Neural cell (in vitro differentiated cells): ENCODE data around the gene ADSS1. TPM values are rescaled to one million over a fixed set of nuclear protein-coding genes. Genes with fewer than 3 reads are reported as not detected.

Experiments
- H2AFZ ChIP-seq: fragments of 200-600, 300-800 bp; sonication (generic), shearing (Covaris generic); 2 replicates; pipeline ENCODE4 v1.6.0; 2014; ENCODE audit warnings: low read depth, mild to moderate bottlenecking, antibody characterized with exemption, low read length, moderate library complexity
- H3F3A ChIP-seq: fragments of 200-600 bp; shearing (Covaris generic); 2 replicates; pipeline ENCODE4 v1.6.1; 2016; ENCODE audit warnings: mild to moderate bottlenecking, moderate library complexity, mixed read lengths, antibody characterized with exemption, low read length; ENCODE audit not compliant: insufficient read depth, poor library complexity, severe bottlenecking
- H3K27ac ChIP-seq: fragments of 200-600, 300-800 bp; sonication (generic), shearing (Covaris generic); 2 replicates; pipeline ENCODE4 v1.5.1; 2014; ENCODE audit warnings: mild to moderate bottlenecking, low read length, moderate library complexity
- H3K27me3 ChIP-seq: fragments of 300-800, 200-600 bp; sonication (generic), shearing (Covaris generic); 2 replicates; pipeline ENCODE4 v1.6.0; 2014; ENCODE audit warnings: mild to moderate bottlenecking, low read depth, low read length, moderate library complexity; ENCODE audit not compliant: insufficient read depth
- H3K36me3 ChIP-seq: fragments of 300-800, 200-600 bp; sonication (generic), shearing (Covaris generic); 2 replicates; pipeline ENCODE4 v1.5.1; 2014; ENCODE audit warnings: mild to moderate bottlenecking, antibody characterized with exemption, low read length, moderate library complexity; ENCODE audit not compliant: insufficient read depth
- H3K4me2 ChIP-seq: fragments of 300-800, 200-600 bp; sonication (generic), shearing (Covaris generic); 2 replicates; pipeline ENCODE4 v1.6.0; 2014; ENCODE audit warnings: mild to moderate bottlenecking, low read length
- H3K4me3 ChIP-seq: fragments of 300-800, 200-600 bp; sonication (generic), shearing (Covaris generic); 2 replicates; pipeline ENCODE4 v1.5.1; 2014; ENCODE audit warnings: mild to moderate bottlenecking, low read length, moderate library complexity
- H3K79me2 ChIP-seq: fragments of 200-600 bp; shearing (Covaris generic); replicated peaks from 2 replicates; pipeline ENCODE4 v1.6.0; 2014; ENCODE audit warnings: mild to moderate bottlenecking, low read length, moderate library complexity; ENCODE audit not compliant: insufficient read depth
- H3K9ac ChIP-seq: fragments of 300-800, 200-600 bp; sonication (generic), shearing (Covaris generic); 2 replicates; pipeline ENCODE4 v1.6.1; 2016; ENCODE audit warnings: mild to moderate bottlenecking, low read length, mixed read lengths
- H3K9me2 ChIP-seq: fragments of 200-600 bp; shearing (Covaris generic); 2 replicates; pipeline ENCODE4 v1.6.1; 2016; ENCODE audit warnings: mild to moderate bottlenecking, low read length, mixed read lengths; ENCODE audit not compliant: insufficient read depth
- H3K9me3 ChIP-seq: fragments of 200-600, 300-800 bp; sonication (generic), shearing (Covaris generic); 2 replicates; pipeline ENCODE4 v1.6.1; 2016; ENCODE audit warnings: mild to moderate bottlenecking, mixed run types, low read length, moderate library complexity, mixed read lengths
- H4K20me1 ChIP-seq: fragments of 200-600 bp; shearing (Covaris generic); 2 replicates; pipeline ENCODE4 v1.6.1; 2016; ENCODE audit warnings: mild to moderate bottlenecking, mixed run types; ENCODE audit not compliant: insufficient read depth
- CTCF ChIP-seq: fragments of 450-650 bp; IDR thresholded peaks from 2 replicates; pipeline ENCODE4 v1.5.1; 2014; ENCODE audit warnings: antibody characterized with exemption, mild to moderate bottlenecking, moderate library complexity; ENCODE audit not compliant: poor library complexity, severe bottlenecking
- EP300 ChIP-seq: fragments of 450-650 bp; conservative IDR thresholded peaks from 2 replicates; pipeline ENCODE4 v1.6.1; 2014; ENCODE audit warnings: antibody characterized with exemption, mild to moderate bottlenecking, moderate library complexity; ENCODE audit not compliant: poor library complexity, severe bottlenecking
- EZH2 ChIP-seq: fragments of 200-600, 300-800 bp; shearing (Covaris generic), sonication (generic); IDR thresholded peaks from 2 replicates; pipeline ENCODE4 v1.6.1; 2014; ENCODE audit warnings: antibody characterized with exemption, low read length, borderline replicate concordance, mild to moderate bottlenecking; ENCODE audit not compliant: insufficient read depth, poor library complexity, severe bottlenecking
- MXI1 ChIP-seq: fragments of 450-650 bp; conservative IDR thresholded peaks from 2 replicates; pipeline ENCODE4 v1.6.1; 2014; ENCODE audit warnings: antibody characterized with exemption, mild to moderate bottlenecking; ENCODE audit not compliant: poor library complexity, severe bottlenecking
- POLR2AphosphoS5 ChIP-seq: IDR thresholded peaks from 2 replicates; pipeline ENCODE4 v1.6.1; 2012
- RAD21 ChIP-seq: fragments of 450-650 bp; conservative IDR thresholded peaks from 2 replicates; pipeline ENCODE4 v1.6.1; 2014; ENCODE audit warnings: antibody characterized with exemption, mild to moderate bottlenecking, moderate library complexity
- REST ChIP-seq: IDR thresholded peaks from 2 replicates; pipeline ENCODE4 v1.6.1; 2012; ENCODE audit warnings: borderline replicate concordance
- SMC3 ChIP-seq: fragments of 450-650 bp; conservative IDR thresholded peaks from 2 replicates; pipeline ENCODE4 v1.6.1; 2014; ENCODE audit warnings: antibody characterized with exemption, mild to moderate bottlenecking, moderate library complexity; ENCODE audit not compliant: poor library complexity
- TAF1 ChIP-seq: IDR thresholded peaks from 2 replicates; pipeline ENCODE4 v1.6.1; 2012; ENCODE audit warnings: low read depth
- polyA plus RNA-seq: library from polyadenylated mRNA; depleted of rRNA; stranded (reverse); fragments of >200 nt; gene quantifications from 2 replicates; pipeline ENCODE4 v1.2.3, GENCODE V29; 2014

The ADSS1 gene
- polyA plus RNA-seq, 1 donor from 2014 or later = 4.3 TPM

GRCh38 chr14:104732355-104732804, 8.4 kb downstream of the ADSS1 start:
- Histone ChIP-seq H3K27ac (no peak overlapping the region), H3K9ac (no peak overlapping the region), H3K4me3 (no peak overlapping the region), H3F3A (no peaks in the 10 kb centered on the region), H3K4me2 (no peak overlapping the region), H2AFZ (no peak overlapping the region), H3K27me3 (no peaks in the 10 kb centered on the region), H3K9me2 (no peaks in the 10 kb centered on the region), H4K20me1 (no peaks in the 10 kb centered on the region), H3K79me2 (no peaks in the 10 kb centered on the region), H3K36me3 (no peaks in the 10 kb centered on the region), H3K9me3 (no peaks in the 10 kb centered on the region)
- no peak for TF ChIP-seq MXI1
- TF ChIP-seq EZH2 = no peak
- TF ChIP-seq CTCF = no peak
- TF ChIP-seq RAD21 = no peak
- TF ChIP-seq POLR2AphosphoS5 = no peak
- no peak for TF ChIP-seq SMC3
- TF ChIP-seq EP300 = no peak
- no peak for TF ChIP-seq TAF1
- TF ChIP-seq REST = no peak

GRCh38 chr14:104732931-104733681, 9.1 kb downstream of the ADSS1 start:
- Histone ChIP-seq H3K36me3 (no peaks in the 10 kb centered on the region), H3K9me2 (no peaks in the 10 kb centered on the region), H3K4me3 (no peak overlapping the region), H4K20me1 (no peaks in the 10 kb centered on the region), H3K79me2 (no peaks in the 10 kb centered on the region), H3K27me3 (no peaks in the 10 kb centered on the region), H3K9ac (no peak overlapping the region), H2AFZ (no peak overlapping the region), H3K27ac (no peak overlapping the region), H3K9me3 (no peaks in the 10 kb centered on the region), H3K4me2 (no peak overlapping the region), H3F3A (no peaks in the 10 kb centered on the region)
- no peak for TF ChIP-seq EP300
- no peak for TF ChIP-seq RAD21
- TF ChIP-seq MXI1 = no peak
- no peak for TF ChIP-seq POLR2AphosphoS5
- no peak for TF ChIP-seq REST
- no peak for TF ChIP-seq TAF1
- no peak for TF ChIP-seq SMC3
- no peak for TF ChIP-seq EZH2
- TF ChIP-seq CTCF = no peak
